ENCODE results near the gene GPC6. TPM values are rescaled to one million over a fixed set of nuclear protein-coding genes. Genes with fewer than 3 reads are reported as not detected.
"Not testable (repeated sequence)": the region's sequence is repeated elsewhere in the genome, so short reads cannot be mapped to it uniquely, and the experiment has no call there.

The GPC6 gene
- total RNA-seq, 1 experiment from 2014 or later: 16.7 TPM

DNA sequence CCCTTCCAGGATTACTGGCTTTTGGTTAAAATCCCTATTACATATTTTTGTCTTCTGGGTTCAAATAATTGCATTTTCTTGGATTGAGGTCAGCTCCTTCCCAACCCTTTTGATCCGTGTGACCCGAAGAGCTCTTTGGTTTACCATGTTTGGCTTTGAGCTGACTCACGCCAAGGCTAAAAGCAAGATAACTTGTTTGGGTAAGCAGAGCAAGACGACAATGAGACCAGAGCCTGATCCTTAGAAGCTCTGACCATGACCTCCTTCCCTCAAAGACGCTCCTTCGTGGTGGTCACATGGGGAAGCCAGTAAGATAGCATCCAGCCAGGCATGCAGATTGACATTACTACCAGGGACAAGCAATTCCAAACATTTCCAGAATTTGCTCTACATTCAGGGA, 1099.0 kb downstream of the GPC6 start:
- DNase-seq (ENCODE audit: extremely low read depth, low read depth): no peak

DNA sequence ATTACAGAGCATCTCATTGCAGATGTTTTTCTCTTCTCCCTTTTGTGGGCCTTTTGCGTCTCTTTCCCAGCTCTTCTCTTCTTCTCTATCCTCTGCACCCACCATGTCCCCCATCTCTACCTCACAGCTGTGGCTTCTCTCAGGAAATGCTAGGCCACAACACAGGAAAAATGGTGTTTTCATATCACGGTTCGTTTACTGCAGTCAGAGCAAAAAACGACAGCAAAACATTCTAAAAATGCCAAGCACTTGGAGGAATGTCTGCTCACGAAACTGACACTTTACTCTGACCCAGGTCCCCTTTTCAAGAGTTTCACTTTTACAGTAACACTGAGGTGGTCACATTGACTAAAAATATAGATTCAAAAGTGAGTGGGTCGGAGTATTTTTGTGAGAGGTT, 1100.7 kb downstream of the GPC6 start:
- DNase-seq (ENCODE audit: extremely low read depth, low read depth): no peak

DNA sequence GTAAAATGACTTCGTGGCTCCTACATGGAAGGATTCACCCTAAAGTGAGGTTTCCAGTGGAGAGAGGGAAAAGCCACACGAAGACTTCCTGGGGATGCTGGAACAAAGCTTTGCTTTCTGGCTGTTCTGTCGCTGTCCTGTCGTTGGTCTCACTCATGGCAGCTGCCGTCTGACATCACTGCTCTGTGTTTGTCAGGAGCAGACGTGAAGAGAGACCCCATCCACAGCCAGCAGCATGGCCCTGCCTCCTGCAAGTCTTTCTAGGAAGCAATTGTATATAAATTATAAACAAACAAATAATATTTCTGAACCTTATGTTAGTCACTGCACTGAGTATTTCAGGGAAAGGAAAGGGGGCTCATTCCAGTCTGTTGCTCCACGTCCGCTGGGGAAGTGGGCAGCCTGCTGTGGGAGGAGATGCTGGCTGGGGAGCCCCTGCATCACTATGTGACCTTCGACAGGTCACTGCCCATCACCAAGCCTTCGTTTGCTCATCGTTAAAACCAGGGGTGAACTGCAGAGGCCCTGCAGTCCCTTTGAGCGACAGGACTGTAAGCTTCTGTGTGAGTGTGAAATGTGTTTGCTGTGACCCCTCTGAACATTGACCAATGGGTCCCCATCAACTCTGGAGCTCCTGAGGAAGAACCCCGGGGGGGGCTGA, 1101.9 kb downstream of the GPC6 start:
- no peak for DNase-seq (ENCODE audit: extremely low read depth, low read depth)

DNA sequence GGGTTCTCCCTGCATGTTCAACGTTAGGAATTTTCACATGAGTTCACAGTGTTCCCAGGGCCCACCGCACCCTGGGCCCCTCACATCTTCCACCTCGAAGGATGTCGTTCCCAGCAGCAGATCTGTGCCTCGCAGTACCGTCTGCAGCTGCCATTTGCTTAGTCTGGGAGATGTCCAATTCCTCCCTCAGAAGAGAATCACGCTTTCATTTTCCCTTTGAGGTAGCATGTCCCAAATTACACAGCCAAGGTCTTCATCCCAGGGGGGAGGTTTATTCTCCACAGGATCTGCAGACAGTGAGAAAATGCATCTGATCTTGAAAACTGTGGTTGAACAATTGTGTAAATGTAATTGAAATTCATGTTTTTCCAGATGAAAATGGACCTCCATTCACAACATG, 1102.7 kb downstream of the GPC6 start:
- DNase-seq (ENCODE audit: extremely low read depth, low read depth): no peak

DNA sequence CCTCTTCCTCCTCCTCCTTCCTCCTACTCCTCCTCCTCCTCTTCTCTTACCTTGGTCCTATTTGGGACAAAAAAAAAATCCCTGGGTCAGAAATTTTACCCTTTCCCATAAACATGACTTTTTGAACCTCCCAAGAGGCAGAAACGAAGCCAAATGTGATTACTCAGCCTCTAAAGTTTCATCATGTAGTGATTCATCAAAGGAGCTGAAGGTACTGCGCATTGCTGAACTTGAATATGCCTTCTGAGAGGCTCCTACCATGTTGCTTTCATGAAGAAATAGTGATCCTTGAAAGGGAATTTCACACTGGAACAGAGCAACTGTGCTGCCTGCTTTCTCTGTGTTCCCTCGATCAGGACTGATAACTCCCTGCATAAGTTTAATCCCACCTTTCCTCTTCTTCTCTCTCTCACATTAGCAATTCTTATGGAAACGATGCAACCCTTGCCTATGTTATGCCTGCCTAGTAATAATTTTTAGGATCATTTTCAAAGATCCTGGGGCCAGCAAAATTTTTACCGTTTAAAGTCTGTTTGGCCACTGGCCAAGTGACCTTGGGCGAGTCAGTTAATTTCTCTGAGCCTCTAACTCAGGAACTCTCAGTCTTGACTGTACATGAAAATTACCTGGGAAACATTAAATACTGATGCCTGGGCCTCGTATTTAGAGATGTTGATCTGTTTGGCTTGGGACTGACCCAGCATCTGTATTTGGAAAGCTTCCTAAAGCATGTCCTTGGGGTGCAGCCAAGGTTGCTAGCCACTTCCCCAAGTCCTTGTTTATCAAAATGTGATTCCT, 1103.3 kb downstream of the GPC6 start:
- DNase-seq (ENCODE audit: extremely low read depth, low read depth): peak; percentile 56

DNA sequence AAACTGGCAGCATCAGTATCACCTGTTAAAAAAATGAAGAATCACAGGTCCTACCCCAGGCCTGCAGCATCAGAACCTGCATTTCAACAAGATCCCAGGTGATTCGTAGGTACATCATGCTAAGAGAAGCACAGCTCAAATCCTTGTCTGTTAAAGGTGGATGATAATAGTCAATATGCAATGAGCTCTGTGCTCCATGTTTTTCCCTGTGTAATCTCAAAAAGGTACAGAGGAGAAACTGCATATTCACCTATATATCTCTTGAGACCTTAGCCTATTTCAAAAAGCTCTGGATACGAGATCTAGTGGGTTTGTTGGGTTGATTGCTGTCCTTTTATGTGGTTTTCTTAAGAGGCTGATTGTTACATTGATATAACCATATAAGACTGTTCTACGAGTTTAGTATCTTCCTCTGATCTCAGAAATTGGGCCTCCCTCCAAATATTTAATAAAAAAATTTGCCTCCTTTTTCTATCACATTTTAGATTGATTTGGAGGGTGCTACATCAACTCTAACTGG, 1104.0 kb downstream of the GPC6 start:
- DNase-seq (ENCODE audit: extremely low read depth, low read depth): no peak

DNA sequence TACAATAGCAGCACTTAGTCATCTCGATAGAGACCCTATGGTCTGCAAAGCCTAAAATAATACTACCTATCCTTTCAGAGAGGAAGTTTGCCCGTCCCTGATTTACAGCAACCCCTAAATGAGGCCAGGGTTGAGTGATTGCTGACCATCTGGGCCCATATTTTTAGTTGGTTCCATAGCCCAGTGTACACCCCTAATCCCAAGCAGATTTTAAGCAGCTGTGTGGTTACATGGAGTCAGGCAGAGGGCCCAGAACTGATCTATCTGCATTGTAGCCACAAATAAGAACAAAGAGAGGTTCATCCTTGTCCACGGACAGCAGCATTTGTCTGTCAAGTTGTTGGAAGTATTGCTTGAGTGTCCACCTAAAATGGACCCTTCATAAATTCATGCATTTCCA, 1104.7 kb downstream of the GPC6 start:
- no peak for DNase-seq (ENCODE audit: extremely low read depth, low read depth)

DNA sequence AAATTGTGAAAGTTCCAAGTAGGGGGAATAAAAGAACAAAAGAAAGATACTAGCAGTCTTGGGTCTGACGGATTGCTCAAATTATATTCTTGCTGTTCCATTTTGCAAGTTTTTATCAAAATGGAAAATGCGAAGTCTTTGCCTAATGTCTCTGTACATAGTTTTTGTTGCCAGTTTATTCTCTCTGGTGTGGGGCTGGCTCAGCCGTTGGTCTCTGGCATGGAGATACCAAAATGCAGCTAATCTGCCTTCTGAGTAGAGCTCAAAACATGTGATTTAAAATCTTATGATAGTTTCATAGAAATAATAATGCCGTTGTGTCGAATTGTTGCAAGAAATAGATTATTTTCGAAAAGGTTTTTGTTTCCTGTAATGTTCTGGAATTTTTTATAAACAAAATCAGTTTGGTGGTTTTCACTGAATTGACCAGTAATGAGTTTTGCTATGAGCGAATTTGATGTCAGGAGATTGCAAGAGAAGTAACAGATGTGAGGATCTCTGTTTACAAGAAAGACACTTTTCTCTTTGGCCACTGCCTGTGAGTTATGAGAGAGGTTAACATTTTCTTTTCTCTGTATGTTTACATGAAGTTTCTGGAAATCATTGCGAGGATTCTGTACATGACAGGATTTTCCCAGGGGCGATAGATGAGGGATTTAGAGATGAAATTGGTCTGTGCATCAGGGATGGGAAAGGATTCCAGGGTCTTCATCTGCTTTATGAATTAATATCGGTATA, 1105.9 kb downstream of the GPC6 start:
- no peak for DNase-seq (ENCODE audit: extremely low read depth, low read depth)

DNA sequence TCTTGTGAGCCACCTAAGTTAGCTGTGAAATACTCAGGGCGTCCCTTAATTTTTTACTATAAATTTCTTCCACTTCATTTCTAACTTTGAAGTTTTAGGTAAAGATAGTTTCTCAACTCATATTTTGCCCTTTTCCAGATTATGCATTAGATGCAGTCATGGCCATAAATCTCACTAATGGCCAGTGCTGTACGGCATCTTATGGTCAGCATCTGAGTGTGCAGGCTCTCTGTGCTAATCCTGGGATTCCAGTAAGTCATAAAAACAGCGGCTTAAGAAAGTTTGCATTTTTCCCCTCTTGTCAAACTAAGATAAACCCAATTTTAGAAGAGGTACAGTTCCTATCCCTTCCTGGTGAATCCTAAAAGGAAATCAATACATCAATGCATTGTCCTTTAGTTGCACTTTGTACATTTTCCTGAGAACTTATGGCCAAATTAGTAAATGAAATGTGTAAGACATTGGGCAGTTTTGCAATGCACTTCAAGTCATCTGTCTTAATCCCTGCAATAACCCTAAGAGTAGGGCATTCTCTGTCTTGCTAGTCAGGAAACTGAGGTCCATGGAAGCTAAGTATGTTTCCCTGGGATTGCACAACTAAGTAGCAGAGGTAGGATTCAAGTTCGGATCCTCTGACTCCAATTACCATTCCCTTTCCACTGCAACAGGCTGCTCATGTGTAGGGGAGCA, 1106.7 kb downstream of the GPC6 start:
- no peak for DNase-seq (ENCODE audit: extremely low read depth, low read depth)

DNA sequence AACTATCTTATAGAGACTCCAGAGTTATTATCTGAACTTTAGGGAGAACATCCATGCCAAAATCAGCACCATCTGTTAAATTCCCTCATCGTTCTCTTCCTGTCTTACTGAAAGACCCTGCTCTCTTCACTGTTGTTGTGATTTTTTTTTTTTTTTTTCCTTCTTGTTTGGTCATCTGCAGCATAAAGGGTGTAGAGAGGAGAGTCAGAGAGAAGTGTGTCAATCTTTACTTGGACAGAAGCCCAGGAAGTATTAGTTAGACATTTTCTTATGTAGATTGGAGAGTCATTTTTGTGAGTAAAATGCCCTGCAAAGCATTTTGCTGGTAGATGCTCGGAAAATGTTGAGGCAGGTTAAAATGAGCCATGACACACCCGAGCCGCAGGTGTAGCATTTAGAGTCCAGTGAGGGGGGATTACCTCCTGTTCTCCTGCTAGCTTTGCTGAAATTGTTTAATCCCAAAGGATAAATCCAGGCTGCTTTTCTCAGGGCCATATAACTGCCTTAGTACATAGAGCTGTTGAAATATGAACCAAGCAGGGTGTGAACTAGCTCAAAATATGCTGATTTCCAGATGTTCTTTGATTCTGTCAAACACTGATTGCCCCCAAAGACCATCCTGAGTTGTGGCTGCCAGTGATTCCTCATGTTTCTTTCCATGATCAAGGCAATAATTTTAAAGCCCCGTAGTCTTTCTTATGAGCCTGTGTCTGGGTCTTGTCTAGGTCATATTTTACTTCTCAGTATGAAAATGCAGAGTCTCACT, 1109.3 kb downstream of the GPC6 start:
- DNase-seq (ENCODE audit: extremely low read depth, low read depth): no peak

DNA sequence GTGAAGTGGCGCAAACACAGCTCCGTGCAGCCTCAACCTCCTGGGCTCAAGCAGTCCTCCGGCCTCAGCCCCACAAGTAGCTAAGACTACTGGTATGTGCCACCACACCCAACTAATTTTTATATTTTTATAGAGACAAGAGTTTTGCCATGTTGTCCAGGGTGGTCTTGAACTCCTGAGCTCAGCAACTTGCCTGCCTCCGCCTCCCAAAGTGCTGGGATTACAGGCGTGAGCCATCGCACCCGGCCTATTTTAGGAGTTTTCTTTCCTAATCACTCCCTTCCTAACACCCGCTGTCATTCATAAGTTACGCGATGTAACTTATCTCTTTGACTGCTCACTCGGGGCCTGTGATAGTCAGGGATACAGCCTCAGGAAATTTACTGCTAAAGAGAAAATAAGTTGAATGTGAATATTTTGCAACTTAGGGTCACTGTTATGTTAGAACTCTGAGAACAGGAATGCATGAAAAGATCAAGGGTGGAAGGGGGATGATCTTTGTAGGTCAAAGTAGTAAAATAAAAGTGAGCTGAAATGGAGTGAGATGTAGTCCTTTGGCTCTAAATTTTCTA, 1112.6 kb downstream of the GPC6 start:
- DNase-seq (ENCODE audit: extremely low read depth, low read depth): no peak

DNA sequence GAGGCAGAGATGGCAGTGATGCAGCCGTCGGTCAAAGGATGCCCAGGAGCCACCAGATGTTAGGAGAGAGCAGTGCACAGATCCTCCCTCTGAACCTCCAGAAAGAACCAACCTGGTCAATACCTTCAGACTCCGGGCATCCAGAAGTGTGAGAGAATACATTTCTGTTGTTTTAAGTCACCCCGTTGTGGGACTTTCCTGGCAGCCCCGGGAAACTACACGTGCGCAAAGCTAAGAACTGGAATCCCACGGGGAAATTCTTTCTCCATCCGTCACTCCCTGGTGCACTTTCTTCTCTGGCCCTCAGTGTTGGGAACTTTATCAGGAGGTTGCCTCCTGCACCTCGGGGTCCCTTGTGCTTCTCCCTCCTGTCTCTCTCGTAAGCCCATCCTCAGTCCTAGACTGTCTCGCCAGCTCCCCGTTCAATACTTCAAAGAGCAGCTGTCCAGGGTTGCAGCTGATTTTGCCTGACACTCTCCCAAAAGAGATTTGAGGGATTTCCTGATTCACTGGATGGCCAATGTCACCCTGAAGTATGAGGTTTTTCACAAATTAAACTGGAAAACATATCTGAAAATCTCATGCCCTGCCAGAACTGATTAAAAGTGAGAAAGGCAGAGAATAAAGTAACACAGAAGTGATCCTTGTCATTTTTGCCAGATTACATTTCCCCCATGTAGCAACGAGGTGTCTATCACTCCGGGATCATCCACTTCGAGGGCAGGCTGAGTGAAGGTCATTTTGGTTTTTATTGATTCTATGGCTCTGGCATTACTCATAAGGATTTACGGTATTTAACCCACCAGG, 1116.0 kb downstream of the GPC6 start:
- no peak for DNase-seq (ENCODE audit: extremely low read depth, low read depth)

DNA sequence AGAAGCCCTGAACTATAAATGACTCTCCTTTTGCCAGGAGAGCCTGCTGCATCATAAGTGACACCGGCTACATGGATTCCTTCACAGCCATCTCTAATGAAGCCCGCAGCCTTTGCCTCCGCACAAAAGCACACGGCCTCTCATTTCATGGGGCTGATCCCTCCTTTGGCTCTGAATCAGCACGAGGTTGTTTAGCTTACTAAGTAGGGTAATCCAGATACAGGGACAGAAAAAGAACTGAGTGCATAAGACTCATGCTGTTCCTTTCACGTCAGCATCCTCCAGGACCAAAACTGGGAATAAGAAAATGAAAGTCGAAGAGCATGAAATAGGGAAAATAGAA, 1116.6 kb downstream of the GPC6 start:
- no peak for DNase-seq (ENCODE audit: extremely low read depth, low read depth)

DNA sequence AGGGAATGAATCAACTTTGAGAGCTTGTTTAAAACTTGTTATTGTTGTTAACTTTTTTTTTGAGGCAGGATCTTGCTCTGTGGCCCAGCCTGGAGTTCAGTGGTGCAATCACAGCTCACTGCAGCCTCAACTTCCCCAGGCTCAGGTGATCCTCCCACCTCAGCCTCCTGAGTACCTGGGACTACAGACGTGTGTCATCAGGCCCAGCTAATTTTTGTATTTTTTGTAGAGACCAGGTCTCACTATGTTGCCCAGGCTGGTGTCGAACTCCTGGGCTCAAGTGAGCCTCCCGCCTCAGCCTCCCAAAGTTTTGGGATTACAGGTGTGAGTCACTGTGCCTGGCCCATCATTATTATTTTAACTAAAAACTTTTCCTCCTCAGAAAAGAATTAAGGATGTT, 1117.1 kb downstream of the GPC6 start:
- not testable (repeated sequence) for DNase-seq (ENCODE audit: extremely low read depth, low read depth)

DNA sequence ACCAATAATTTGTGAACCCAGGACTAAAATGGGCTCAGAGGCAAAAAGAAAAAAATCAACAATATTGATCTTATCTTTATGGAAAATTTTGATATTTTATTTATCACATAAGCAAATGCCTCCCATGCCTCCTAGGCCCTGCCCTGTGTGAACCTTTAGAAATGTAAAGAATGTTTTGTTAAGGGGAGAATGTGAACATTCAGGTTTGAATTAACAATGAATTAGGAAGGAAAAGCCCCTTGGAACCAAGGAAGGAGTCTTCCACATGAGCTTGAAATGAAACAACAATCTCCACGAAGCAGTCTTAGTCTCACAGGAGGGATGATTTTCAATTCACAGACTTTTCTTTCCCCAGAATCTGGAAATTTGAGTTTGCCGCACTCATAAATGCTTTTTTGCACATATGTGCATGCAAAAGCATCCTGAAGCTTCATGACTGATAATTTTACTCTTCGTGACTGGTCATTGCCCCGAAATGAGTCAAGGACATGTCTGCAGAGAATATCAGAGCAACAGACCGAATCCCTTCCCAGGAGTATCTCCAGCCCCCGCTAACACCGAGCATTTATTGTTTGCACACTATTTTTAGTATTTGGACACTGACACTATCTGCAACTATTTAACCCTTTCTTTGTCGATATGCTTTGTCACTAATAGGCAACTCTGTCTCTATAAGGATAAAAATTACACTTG, 1117.7 kb downstream of the GPC6 start:
- no peak for DNase-seq (ENCODE audit: extremely low read depth, low read depth)

DNA sequence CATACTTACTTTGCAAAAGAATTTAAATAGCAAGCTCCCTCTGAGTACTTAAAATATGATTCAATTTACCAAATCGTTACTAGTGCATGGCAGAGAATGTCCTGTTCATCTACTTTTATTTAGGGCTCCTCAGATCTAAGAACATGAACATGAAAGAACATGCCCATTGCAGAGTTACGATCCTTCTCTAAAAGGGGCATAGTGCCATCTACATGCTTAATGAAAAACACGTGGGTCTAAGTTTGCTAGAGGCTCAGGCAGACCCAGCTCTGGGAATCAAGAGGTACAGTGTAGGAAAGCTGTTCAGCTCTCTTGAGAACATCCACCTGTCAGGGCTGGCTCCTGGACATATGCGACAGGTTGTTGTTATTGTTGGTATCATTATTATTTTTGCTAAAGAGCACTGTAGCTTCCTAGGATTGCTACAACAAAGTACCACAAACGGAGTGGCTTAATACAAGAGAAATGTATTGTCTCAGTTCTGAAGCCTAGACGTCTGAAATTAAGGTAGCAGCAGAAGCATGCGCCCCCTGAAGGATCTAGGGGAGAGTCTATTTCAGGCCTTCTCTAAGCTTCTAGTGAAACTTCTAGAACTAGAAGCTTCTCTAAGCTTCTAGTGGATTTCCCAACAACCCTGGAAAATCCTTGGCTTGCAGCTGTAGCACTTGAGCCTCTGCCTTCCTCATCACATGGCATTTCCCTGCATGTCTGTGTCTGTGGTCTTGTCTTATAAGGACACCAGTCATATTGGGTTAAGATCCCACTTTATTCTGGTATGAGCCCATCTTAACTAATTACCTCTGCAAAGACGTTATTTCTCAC, 1119.0 kb downstream of the GPC6 start:
- no peak for DNase-seq (ENCODE audit: extremely low read depth, low read depth)

DNA sequence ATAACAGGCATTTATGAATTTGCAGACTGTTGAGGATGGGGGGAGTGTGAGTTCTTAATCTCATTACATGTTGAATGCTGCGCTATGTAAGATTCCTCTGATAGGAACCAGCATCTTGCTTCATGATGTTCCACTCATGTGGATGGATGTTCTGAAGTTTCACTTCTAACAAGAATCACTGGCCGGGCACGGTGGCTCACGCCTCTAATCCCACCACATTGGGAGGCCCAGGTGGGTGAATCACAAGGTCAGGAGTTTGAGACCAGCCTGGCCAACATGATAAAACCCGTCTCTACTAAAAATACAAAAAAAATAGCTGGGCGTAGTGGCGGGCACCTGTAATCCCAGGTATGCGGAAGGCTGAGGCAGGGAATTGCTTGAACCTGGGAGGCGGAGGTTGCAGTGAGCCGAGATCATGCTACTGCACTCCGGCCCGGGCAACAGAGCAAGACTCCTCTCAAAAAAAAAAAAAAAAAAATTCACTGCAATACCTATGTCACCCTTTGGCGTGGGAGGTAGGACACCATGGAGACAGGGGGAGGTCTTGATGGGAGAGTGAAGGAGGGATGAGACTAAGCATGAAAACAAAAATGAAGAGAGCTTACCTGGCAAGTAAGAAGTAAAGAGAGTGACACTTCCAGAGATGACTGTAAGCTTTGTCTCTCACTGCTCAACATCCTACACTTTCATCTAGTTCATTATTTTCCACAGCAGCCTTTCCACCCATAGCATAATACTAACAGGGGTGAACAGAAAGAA, 1119.8 kb downstream of the GPC6 start:
- DNase-seq (ENCODE audit: extremely low read depth, low read depth): no peak

All from NCI-H460 (cell line).